DOHH2 (cell line): ENCODE data around the gene FXN.

Experiments used
- EZH2phosphoT487 ChIP-seq: fragments of 200-600 bp; sonication (generic); IDR thresholded peaks from 2 replicates; pipeline ENCODE4 v1.6.1; 2017; ENCODE audit warnings: borderline replicate concordance, mild to moderate bottlenecking, antibody characterized with exemption, low read length, moderate library complexity, mixed read lengths
- TF ChIP-seq, protein P1 (sequence below): fragments of 200-600 bp; sonication (generic); IDR thresholded peaks from one replicate; pipeline ENCODE4 v1.5.1; 2014; ENCODE audit warnings: antibody characterized with exemption, mild to moderate bottlenecking, low read depth, low read length; ENCODE audit not compliant: poor library complexity, severe bottlenecking

DNA sequence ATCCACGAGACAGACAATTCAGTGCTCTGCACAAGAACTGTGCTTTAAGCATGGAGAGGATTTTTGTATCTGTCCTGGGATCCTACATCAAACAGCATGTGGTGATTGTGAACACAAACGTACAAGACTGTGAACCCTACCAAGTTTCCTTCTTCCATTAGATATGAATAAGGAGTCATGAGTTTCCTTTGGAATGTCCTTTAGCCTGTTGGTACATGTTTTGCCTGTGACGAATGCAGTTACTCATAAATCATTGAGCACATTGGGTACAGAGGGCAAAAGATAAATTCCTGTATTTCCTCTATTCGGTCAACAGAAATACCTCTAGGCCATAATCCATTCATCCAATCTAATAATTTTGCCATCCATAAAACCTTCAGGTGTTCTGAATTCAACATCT, 61.5 kb downstream of the FXN start:
- TF ChIP-seq, protein P1, sequence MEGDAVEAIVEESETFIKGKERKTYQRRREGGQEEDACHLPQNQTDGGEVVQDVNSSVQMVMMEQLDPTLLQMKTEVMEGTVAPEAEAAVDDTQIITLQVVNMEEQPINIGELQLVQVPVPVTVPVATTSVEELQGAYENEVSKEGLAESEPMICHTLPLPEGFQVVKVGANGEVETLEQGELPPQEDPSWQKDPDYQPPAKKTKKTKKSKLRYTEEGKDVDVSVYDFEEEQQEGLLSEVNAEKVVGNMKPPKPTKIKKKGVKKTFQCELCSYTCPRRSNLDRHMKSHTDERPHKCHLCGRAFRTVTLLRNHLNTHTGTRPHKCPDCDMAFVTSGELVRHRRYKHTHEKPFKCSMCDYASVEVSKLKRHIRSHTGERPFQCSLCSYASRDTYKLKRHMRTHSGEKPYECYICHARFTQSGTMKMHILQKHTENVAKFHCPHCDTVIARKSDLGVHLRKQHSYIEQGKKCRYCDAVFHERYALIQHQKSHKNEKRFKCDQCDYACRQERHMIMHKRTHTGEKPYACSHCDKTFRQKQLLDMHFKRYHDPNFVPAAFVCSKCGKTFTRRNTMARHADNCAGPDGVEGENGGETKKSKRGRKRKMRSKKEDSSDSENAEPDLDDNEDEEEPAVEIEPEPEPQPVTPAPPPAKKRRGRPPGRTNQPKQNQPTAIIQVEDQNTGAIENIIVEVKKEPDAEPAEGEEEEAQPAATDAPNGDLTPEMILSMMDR: no peak
- no peak for TF ChIP-seq EZH2phosphoT487
